Retinal pigment epithelial cell (primary cell): ENCODE data around the gene PIK3C2G.
A peak's percentile ranks its signal among the peaks of the same experiment; 100 is the strongest.

Source experiments
- DNase-seq: peaks from one replicate; pipeline ENCODE4 v3.0.0-alpha.2; 2010; ENCODE audit warnings: low read depth
- H3K4me3 ChIP-seq: 2 replicates; pipeline ENCODE4 v1.5.1; 2011; ENCODE audit warnings: mild to moderate bottlenecking, low read length, control low read depth, moderate library complexity
- CTCF ChIP-seq: conservative IDR thresholded peaks from 2 replicates; pipeline ENCODE4 v1.5.1; 2011; ENCODE audit warnings: low read depth, low read length, control low read depth, inconsistent platforms

The PIK3C2G gene

GRCh38 chr12:18304609-18305008, 43.3 kb downstream of the PIK3C2G start:
- no peak for TF ChIP-seq CTCF
- H3K4me3 ChIP-seq: no peak overlapping the region
- DNase-seq: no peak

GRCh38 chr12:18306311-18306710, 45.0 kb downstream of the PIK3C2G start:
- no peak for TF ChIP-seq CTCF
- no peak for DNase-seq
- no peak overlapping the region for H3K4me3 ChIP-seq

GRCh38 chr12:18313306-18313705, 52.0 kb downstream of the PIK3C2G start:
- no peak overlapping the region for H3K4me3 ChIP-seq
- TF ChIP-seq CTCF: no peak
- DNase-seq: no peak

GRCh38 chr12:18320036-18320617, 58.8 kb downstream of the PIK3C2G start:
- no peak overlapping the region for H3K4me3 ChIP-seq
- TF ChIP-seq CTCF: peak; percentile 66
- peak; percentile 79 for DNase-seq

- no peak for DNase-seq
- H3K4me3 ChIP-seq: no peak overlapping the region
- no peak for TF ChIP-seq CTCF
These were observed 59.7 kb downstream of the PIK3C2G start for GRCh38 chr12:18320976-18321375.

GRCh38 chr12:18323159-18323558, 61.8 kb downstream of the PIK3C2G start:
- peak; percentile 42 for DNase-seq
- no peak overlapping the region for H3K4me3 ChIP-seq
- no peak for TF ChIP-seq CTCF

- TF ChIP-seq CTCF: no peak
- H3K4me3 ChIP-seq: no peak overlapping the region
- no peak for DNase-seq
These were observed 65.7 kb downstream of the PIK3C2G start for GRCh38 chr12:18327036-18327435.
